HG02610 (cell line): Measurements from ENCODE around the gene DCP2.
A peak's percentile ranks its signal among the peaks of the same experiment; 100 is the strongest.

Experiments
- ATAC-seq: cut with Tn5 transposase; IDR thresholded peaks from one replicate; pipeline ENCODE4 v1.9.1; 2021; ENCODE audit warnings: mild to moderate bottlenecking, moderate library complexity; ENCODE audit not compliant: unreplicated experiment

The DCP2 gene

DNA sequence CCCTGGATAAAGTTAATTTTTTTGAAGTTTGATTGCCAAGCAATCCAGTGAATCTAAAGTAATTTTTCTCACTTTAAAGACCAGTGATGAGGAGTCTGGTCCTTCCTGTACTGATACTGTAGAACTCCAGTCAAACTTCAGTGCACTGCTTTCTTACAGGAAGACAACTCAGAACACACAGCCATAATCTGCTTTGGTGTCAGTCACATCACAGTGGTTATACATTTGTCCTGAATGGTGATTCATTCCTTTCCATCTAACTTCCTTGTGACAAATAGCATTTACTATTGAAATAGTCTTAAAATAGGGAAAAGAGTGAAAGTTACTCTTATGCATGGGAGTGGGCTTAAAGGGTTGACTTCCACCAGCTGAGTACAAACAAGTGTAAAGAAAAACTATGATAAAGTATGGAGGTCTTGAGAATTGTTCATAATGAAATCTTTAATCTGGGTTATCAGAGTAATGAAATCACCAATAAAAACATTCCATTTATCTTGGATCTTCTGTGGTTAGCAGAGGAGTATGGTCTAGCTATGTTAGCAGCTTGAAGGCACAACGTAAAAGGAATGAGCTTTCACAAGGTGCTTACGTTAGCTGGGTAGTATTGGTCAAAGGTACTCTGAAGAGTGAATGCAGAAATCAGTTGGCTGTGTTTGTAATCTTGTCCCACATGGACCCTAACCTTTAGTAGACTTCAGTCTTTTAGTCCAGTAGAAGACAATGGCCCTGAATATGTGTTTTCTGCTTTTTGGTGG, 41.5 kb downstream of the DCP2 start:
- no peak for ATAC-seq

DNA sequence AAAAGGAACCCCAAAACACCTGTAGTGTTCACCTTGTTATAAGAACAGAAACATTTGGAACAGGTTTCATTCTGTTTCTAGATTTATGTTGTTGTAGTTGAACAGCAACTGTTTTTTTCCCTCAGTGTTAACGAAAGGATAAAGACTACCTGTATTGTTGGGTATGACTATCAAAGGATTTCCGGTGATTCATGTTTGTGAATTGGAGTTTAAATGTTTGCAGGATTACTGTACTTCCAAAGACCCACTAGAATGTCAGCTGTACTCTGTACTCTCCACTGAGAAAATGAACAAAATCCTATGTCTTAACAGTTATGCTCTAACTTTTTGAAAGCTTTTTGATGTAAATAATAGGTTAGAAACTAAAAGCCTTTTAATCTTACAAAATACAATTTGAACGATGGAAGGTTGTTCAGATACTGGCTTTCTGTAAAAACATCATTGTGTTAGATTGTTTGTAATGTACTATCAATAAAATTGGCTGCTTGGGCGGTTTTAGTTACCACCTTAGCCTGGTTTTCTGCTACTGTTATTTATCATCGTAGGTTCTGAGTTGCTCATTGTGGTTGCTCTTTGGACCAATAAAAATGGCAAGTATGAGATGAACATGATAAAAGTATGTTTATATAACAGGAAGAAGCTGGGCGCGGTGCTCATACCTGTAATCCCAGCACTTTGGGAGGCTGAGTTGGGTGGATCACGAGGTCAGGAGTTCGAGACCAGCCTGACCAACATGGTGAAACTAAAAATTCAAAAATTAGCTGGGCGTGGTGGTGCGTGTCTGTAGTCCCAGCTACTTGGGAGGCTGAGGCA, 44.1 kb downstream of the DCP2 start:
- no peak for ATAC-seq

DNA sequence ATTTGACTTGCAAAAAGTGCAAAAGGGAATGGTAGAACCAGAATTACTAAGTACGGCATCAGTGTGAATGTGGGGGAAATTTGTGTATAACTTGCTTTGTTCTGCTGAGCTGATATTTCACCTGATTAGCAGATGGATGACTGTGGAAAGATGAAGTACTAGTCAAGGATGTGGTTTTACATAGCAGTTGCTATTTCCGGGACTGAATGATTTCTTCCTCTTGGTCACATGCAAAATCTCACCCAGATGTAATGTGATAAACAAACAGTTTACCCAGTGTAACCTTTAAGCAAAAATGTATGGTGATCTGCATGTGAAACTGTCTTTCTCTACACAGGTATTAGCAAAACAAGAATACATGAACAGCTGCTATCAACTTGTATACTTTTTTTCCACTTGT, 46.1 kb downstream of the DCP2 start:
- peak; percentile 86 for ATAC-seq

DNA sequence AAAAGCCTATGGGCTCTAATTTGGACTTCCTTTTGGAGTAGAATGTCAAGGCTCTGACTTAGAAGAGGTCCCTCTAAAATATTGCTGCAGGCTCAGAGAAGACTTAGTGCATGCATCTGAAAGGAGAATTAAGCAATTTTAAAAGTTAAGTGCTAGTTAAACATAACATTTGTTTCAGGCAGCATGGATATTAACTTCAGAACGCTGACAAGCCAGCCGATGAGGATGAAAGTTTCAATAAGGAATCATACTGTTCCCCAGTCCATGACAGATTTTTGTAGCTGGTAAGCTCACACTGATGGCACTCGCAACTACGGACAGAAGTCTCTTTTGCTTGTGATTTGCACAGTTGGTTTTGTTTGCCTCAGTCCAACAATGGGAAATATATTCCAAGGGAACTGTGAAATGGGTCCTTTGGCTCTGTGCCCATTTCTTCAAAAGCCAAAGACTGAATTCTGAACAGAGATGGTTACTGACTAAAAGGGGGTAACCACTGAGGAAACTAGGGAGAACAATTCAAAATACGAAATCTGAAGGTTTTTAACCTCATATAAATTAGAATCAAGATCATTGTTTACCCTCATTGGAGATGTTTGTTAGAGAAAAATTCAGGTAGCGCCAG, 47.6 kb downstream of the DCP2 start:
- no peak for ATAC-seq

GRCh38 chr5:113025596-113025995, 49.0 kb downstream of the DCP2 start:
- ATAC-seq, result no peak

- ATAC-seq, result no peak
These were observed 49.6 kb downstream of the DCP2 start for GRCh38 chr5:113026211-113026610.

DNA sequence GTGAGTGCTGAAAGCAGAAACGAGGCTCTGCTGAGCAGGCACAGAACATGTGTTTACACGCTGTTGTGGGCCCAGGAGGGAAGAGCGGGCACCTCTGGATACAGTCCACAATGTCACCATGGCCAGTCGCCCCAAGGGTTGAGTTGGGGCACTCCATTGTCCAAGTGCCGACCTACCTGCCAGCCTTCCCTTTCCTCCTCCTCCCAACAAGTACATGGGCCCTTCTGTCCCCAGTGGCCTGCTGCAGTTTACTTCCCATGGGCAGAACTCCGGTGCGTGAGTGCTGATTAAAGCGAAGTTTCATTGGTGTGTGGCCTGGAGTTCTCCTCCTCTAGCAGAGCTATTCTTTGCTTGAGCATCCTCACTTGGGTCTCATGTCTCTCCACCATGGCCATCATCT, 50.4 kb downstream of the DCP2 start:
- no peak for ATAC-seq

- no peak for ATAC-seq
These were observed 50.8 kb downstream of the DCP2 start for GRCh38 chr5:113027431-113027830.

DNA sequence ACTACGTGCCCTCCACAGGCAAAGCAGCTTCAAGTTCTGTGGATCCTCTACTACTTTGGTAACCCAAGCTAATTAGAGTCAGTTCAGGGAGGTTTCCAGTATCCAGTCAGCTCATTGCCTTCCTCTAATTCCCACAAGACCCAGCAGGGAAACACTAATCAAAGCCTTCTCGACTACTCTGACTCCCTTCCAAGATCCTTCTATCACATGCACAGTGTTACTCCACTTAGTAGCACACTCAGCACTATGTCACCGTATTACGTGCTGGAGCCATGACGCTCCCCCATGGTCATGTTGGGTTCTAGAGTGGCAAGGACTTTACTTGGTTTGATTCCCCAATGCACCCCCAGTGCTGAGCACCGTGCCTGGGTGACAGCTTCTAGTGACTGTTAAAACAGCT, 53.0 kb downstream of the DCP2 start:
- ATAC-seq, result no peak

- no peak for ATAC-seq
These were observed 54.5 kb downstream of the DCP2 start for GRCh38 chr5:113031104-113031503.

- ATAC-seq, result no peak
These were observed 55.0 kb downstream of the DCP2 start for GRCh38 chr5:113031557-113031956.

GRCh38 chr5:113034182-113034773, 57.7 kb downstream of the DCP2 start:
- ATAC-seq, result no peak

GRCh38 chr5:113035096-113035495, 58.5 kb downstream of the DCP2 start:
- no peak for ATAC-seq

GRCh38 chr5:113036321-113036720, 59.7 kb downstream of the DCP2 start:
- no peak for ATAC-seq

DNA sequence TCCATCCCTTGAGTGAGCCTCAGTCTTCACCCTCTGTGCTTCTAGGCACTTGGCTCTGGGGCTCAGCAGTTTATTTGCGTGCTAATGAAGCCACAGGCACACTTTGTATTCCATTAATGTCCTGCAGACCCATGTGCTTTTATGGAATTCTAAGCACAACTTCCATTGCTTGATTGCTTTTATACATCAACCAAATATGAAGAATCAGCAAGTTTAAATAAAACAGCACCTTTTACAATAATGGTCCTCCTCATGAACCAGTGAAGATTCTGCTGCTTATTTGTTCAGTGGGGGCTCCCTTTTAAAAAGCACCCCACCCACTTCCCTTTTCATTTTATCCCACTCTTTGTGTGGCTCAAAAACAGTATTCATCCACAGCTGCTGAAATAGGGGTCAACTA, 60.2 kb downstream of the DCP2 start:
- ATAC-seq, result no peak

- no peak for ATAC-seq
These were observed 61.5 kb downstream of the DCP2 start for GRCh38 chr5:113038136-113038535.

GRCh38 chr5:113038714-113039113, 62.1 kb downstream of the DCP2 start:
- no peak for ATAC-seq

DNA sequence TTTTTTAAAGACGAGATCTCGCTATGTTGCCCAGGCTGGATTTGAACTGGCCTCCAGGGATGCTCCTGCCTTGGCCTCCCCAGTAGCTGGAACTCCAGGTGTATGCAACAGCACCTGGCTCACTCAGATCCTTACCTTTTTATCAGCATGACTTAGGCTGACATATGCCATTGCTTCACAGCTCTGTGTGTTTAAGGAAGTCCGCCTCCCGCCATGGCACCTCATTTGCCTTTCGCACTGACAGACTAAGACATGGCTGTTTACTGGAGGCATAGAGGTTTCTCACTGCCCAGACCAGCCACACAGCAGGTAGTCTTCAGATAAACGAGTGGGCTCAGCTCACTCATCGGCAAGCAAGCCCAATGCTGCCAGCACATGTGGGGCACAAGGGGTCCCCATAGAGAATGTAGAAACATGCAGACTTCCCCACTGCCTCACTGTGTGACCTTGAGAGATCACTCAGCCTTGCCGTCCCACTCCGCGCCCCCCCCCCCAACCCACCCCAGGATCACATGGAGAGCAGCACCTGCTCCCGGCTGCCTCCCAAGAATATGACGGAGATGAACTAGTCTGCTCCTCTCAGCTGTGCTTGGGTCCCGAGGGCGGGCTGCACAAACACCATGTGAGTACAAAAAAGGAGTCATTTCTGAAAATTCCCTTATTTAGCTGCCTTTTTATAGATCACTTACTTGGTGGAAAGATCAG, 62.8 kb downstream of the DCP2 start:
- ATAC-seq, result no peak

DNA sequence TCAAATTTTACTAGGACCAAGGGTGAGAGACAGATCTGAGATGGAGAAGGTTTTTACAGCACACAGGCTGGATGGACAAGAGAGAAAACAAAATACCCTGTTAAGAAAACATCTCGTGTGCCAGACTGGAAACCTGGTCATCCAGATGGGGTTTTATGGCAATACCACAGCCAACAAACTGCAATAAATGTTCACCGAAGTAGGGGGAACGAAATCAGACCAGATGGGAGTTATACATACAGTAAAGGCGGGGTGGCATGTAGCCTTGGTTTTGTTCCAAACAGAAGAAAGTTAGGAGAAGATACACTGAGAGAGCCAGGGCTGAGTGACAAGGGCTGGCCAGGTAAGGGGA, 63.3 kb downstream of the DCP2 start:
- ATAC-seq, result no peak

DNA sequence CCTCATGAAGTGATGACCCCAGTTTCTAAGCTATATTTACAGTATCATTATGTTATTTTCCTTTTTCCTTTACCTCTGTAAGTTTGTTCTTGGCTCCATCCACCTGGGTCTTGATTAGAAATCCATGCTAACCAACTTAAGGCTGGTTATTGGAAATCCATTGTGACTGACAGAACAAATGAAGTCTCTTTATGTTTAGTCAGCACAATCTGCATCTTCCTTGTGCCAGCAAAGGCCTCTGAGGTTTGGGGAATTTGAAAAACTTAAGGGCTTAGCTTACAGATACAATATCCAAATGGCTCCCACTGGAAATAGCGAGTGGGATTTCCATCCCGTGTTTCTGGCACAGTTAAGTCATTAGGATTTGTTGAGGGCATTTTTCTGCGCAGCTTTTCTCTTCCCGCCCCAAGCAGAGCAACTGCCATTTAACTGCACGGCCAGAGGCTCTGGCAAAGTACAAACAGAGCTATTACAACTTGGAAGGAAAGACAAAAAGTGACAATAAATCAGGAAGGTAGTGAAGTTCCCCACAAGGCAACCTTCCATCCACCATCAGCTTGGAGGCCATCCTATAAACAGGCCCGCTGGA, 64.2 kb downstream of the DCP2 start:
- ATAC-seq, result no peak
